Vagina (tissue), 2 donors: ENCODE results near the gene GOLGA3.

ENCODE experiments used
- POLR2A ChIP-seq, 2 donors: fragments of 450-650 bp; IDR thresholded peaks; one replicate each; pipeline ENCODE4 v1.6.1; 2017; ENCODE audit warnings: antibody characterized with exemption in 2 of 2, mild to moderate bottlenecking in 2 of 2, moderate library complexity in 2 of 2
- POLR2AphosphoS5 ChIP-seq, 2 donors: sonication (generic); formaldehyde crosslinking; IDR thresholded peaks; one replicate each; pipeline ENCODE4 v1.9.0; 2017; ENCODE audit warnings: antibody characterized with exemption in 2 of 2, mild to moderate bottlenecking in 2 of 2, low read depth in 1 of 2; ENCODE audit not compliant: insufficient read depth in 1 of 2
- TF ChIP-seq, protein P1 (sequence below), 3 experiments: fragments of 450-650 bp in 2 of 3; fragments of 200-600 bp in 1 of 3; sonication (generic) in 1 of 3; IDR thresholded peaks; one replicate each; pipeline ENCODE4 v1.5.1; 2017 to 2019; ENCODE audit warnings: antibody characterized with exemption in 3 of 3, mild to moderate bottlenecking in 2 of 3, moderate library complexity in 2 of 3

DNA sequence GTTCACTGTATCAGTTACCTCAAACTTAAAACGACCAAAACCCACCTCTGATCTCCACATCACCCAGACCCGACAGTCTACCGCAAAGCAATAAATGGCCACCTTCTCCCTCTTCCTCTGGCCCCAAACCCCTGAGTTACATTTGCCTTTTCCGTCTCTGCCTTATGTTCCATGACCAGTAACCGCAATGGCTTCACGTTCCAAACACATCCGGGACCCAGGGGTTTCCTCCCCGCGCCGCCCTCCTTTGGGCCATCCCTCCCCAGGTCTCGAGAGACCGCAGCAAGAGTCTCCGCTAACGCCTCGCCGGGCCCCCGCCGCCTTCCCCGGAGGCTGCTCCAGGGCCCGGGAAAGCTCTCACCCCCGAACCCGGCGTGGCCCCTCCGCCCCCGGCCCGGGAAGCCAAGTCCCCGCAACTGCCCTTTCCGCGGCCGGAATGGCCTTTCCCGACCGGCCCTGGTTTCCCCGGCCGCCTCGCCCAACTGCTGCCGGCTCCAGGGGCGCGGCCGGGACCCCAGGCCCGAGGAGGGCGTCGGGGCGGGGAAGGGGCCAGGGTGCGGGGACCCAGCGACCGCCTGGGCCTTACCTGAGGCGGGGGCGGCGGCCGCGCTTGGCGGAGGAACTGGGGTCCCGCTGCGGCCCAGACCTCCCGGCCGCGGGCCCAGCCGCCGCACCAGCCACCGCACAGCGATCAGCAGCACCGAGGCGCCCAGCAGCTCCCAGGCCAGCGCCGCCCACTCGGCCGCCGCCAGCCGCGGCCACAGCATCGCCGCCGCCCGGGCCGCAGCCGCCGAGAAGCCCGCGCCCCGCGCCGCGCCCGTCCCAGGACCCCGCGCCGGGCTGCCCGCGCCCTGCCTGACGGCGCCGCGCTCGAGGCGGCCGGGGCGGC, 67.4 kb downstream of the GOLGA3 start, which contains the start of gene ANKLE2:
- TF ChIP-seq POLR2A (IDR thresholded peaks at IDR 0.05) (peak in 1 of 2 donors; percentile 12), POLR2AphosphoS5 (IDR thresholded peaks at IDR 0.05; ENCODE audit: insufficient read depth in 1 of 2, low read depth in 1 of 2) (no peak)
- TF ChIP-seq, protein P1, sequence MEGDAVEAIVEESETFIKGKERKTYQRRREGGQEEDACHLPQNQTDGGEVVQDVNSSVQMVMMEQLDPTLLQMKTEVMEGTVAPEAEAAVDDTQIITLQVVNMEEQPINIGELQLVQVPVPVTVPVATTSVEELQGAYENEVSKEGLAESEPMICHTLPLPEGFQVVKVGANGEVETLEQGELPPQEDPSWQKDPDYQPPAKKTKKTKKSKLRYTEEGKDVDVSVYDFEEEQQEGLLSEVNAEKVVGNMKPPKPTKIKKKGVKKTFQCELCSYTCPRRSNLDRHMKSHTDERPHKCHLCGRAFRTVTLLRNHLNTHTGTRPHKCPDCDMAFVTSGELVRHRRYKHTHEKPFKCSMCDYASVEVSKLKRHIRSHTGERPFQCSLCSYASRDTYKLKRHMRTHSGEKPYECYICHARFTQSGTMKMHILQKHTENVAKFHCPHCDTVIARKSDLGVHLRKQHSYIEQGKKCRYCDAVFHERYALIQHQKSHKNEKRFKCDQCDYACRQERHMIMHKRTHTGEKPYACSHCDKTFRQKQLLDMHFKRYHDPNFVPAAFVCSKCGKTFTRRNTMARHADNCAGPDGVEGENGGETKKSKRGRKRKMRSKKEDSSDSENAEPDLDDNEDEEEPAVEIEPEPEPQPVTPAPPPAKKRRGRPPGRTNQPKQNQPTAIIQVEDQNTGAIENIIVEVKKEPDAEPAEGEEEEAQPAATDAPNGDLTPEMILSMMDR (IDR thresholded peaks at IDR 0.05) = no peak
